NK-92 (cell line): ENCODE data around the gene AJM1.
"Not testable (repeated sequence)": the region's sequence is repeated elsewhere in the genome, so short reads cannot be mapped to it uniquely, and the experiment has no call there.

Experiments
- DNase-seq: peaks from one replicate; lab custom pipeline; 2025; ENCODE audit not compliant: unreplicated experiment; lab: John Stamatoyannopoulos, UW

Gene AJM1

GRCh38 chr9:136854113-136854841 is 12.0 kb downstream of the AJM1 start:
- no peak for DNase-seq

DNA sequence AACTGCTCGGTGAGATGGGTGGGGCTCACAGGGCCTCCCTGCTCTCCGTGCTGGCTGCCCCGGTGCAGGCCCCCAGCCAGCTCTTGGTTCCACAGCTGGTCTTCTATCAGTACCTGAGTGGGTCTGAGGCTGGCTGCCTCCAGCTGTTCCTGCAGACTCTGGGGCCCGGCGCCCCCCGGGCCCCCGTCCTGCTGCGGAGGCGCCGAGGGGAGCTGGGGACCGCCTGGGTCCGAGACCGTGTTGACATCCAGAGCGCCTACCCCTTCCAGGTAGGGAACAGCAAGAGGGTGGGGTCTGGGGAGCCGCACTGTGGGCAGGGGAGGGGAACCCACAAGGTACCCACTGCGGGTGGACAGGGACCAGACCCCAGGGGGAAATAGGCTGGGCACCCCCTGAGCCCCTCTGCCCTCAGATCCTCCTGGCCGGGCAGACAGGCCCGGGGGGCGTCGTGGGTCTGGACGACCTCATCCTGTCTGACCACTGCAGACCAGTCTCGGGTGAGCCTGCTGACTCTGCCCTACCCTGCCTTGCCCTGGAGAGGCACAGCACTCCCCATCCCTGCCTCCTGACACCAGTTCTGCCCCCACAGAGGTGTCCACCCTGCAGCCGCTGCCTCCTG is 12.7 kb downstream of the AJM1 start:
- DNase-seq = no peak

DNA sequence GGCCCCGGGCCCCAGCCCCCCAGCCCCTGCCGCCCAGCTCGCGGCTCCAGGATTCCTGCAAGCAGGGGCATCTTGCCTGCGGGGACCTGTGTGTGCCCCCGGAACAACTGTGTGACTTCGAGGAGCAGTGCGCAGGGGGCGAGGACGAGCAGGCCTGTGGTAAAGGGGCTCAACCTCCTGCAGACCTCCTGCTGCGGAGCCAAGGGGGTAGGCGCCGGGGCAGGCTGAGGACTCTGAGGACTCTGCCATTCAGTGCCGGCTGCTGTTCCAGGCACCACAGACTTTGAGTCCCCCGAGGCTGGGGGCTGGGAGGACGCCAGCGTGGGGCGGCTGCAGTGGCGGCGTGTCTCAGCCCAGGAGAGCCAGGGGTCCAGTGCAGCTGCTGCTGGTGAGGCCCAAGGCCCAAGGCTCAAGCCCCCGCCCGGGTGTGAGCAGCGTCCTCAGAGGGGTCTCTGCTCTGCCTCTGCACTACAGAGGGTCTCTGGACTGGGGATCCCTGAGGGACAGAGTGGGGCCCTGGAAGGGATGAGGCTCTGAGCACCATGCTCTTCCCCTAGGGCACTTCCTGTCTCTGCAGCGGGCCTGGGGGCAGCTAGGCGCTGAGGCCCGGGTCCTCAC is 13.3 kb downstream of the AJM1 start:
- no peak for DNase-seq

GRCh38 chr9:136856079-136856476 is 13.8 kb downstream of the AJM1 start:
- DNase-seq = no peak

DNA sequence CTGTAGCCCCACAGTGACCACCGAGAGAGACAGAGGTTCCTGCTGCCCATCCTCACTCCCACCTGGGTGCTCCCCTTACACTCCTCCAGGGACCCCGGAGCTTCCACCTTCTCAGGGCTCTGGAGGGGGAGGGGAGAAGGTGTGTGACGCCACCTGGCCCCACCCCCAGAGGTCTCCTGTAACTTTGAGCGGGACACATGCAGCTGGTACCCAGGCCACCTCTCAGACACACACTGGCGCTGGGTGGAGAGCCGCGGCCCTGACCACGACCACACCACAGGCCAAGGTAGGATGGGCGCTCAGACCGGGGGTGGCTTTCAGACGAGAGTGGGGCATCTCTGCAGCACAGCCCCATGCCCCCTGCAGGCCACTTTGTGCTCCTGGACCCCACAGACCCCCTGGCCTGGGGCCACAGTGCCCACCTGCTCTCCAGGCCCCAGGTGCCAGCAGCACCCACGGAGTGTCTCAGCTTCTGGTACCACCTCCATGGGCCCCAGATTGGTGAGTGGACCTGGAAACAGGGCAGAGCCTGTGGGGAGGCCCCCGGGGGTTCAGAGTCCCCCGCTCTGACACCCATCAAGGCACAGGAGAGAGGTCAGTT is 14.4 kb downstream of the AJM1 start:
- no peak for DNase-seq

DNA sequence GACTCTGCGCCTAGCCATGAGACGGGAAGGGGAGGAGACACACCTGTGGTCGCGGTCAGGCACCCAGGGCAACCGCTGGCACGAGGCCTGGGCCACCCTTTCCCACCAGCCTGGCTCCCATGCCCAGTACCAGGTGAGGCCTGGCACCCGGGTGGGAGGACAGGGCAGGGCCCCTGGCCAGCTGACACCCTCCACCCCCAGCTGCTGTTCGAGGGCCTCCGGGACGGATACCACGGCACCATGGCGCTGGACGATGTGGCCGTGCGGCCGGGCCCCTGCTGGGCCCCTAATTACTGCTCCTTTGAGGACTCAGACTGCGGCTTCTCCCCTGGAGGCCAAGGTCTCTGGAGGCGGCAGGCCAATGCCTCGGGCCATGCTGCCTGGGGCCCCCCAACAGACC is 14.9 kb downstream of the AJM1 start:
- DNase-seq = no peak

DNA sequence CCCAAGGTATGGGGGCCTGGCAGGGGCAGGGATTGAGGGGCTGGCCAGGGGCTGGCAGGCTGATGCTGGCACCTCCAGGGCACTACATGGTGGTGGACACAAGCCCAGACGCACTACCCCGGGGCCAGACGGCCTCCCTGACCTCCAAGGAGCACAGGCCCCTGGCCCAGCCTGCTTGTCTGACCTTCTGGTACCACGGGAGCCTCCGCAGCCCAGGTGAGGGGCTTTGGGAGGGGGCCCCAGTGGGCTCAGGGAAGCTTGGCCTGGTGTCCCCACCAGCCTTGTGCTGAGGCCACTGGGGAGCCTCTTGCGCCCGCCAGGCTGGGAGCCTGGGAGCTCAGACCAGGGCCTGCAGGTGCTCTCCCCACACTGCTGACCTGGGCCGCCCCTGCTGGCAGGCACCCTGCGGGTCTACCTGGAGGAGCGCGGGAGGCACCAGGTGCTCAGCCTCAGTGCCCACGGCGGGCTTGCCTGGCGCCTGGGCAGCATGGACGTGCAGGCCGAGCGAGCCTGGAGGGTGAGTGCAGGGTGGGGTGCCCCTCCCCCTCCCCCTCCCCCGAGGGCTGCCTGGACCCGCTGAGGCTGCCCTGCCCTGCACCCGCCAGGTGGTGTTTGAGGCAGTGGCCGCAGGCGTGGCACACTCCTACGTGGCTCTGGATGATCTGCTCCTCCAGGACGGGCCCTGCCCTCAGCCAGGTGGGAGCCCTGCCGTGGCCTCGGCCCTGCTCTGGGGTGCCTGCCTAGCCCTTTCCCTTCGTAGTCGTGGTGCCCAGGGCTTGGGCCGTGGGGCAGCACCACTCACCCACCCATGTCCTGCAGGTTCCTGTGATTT is 15.5 kb downstream of the AJM1 start:
- DNase-seq = no peak

DNA sequence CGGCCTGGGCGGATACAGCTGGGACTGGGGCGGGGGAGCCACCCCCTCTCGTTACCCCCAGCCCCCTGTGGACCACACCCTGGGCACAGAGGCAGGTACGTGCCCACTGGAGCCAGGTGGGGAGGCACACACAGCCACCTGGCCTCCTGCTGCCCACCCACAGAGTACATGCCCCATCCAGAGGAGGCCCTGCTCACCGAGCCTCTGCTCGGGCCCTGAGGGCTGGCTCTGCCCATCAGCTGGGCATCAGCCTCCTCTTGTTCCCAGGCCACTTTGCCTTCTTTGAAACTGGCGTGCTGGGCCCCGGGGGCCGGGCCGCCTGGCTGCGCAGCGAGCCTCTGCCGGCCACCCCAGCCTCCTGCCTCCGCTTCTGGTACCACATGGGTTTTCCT is 16.2 kb downstream of the AJM1 start:
- no peak for DNase-seq

GRCh38 chr9:136858844-136859757 is 16.8 kb downstream of the AJM1 start:
- DNase-seq = no peak

DNA sequence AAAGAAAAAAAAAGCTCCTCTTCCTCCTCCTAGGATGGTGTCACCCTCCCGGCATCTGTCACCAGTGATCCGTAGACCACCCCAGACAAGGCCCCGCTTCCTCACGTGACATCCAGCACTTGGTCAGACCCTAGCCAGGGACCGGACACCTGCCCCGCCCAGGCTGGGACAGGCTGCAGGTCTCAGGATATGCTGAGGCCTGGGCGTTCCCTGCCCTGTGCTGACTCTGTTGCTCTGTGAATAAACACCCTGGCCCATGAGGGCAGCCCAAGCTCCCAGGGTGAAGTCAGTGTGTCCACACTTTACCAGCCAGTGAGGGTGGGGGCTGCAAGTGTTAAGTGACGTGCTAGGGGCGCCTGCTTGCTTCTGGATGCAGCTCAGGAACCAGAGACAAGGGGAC is 18.3 kb downstream of the AJM1 start:
- DNase-seq = no peak

DNA sequence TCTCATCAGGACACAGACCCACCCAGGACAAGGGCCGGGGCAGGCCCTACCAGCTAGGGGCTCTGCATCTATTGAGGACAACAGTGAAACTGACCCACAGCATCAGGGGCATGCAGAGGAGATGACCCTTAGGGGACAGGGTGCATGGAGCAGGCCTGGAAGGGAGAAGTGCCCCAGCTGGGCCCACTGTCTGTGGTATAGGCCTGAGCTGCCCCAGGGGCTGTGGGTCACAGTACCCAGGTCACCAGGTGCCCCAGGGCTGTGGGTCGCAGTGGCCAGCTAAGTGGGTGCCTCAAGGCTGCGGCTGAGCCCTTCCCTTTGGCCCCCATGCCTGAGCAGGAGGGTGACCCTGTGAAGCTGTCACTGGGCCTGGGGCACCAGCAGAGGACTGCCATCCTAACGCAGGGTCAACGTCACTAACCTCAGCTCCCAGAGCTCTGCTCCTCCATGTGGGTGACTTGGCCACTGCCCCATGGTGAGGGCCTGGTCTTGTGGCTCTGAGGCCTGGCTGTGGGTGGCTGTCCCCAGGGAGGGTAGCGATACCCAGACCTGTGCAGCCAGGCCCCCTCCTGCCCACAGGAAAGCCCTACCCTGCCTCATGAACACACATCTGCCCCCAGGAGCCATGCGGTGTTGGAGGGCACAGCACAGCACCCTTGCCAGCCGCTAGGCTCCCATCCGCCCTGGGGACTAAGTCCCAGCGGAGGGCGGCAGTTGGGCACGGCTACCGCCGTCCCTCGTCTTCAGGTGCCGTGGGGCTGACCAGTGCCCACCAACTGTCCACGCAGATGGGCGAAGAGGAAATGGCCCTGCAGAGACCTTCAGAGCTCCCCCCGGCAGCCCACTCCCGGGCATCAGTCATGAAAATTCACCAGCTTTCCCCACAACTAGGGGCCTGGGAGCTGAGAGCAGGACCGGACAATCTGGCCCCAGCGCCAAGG is 18.9 kb downstream of the AJM1 start:
- no peak for DNase-seq

DNA sequence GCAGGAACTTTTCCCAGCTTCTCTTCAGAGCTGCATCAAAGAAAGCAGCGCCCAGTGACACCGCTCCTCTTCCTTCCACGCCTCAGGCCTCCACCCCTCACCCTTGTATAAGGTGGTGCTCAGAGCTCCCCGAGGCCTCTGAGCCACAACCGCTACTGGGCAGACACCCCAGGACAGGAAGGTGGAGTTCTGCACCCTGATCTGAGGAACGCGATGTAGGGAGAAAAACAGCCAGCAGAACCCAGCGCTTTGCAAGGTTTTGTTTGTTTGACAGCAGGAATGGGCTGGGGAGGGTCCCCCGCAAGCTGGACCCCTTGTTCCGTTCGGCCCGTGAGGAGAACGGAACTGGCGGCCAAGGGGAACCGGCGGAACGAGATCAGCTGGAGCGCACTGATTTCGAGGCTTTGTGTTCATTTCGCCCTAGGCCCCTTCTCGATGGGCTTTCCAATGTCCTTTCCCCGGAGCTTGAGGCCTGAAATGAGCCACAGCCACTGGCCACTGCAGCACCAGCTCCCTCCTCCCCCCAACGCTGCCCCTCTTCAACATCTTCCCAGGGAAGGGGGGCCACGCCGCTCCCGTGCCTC is 19.7 kb downstream of the AJM1 start:
- no peak for DNase-seq

DNA sequence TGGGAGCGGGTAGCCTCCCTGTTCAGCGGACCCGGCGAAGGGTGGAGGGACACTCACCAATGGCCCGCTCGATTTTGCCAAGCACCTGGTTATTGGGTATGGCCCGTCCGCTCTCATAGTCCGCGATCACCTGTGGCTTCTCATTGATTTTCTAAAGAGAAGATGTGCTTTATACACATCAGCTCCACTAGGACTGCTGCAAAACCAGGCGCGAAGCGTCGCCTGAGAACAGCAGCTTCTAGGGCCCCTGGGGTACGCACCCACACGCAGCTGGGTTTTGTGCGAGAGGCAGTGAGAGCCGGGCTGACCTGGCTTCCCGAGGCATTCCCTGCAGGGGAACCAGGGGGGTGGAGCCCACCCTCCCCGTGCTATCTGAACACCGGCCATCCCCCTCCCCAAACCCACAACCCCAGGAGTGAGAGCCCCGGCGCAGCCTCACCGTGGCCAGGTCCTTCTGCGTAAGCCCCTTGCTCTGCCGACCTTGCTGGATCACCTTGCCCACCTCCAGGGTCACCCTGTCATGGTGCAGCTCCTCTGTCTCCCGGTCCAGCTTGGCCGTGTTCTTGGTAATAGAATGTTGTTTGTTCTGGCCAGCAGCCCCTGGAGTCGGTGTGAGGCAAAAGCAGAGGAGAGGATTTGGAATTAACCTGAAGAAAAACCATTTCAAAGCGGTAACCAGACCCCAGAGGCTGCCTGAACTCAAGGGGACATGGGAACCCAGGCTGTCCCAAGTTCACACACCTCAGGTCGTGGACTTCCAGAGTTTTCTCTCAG is 20.8 kb downstream of the AJM1 start:
- DNase-seq = no peak

DNA sequence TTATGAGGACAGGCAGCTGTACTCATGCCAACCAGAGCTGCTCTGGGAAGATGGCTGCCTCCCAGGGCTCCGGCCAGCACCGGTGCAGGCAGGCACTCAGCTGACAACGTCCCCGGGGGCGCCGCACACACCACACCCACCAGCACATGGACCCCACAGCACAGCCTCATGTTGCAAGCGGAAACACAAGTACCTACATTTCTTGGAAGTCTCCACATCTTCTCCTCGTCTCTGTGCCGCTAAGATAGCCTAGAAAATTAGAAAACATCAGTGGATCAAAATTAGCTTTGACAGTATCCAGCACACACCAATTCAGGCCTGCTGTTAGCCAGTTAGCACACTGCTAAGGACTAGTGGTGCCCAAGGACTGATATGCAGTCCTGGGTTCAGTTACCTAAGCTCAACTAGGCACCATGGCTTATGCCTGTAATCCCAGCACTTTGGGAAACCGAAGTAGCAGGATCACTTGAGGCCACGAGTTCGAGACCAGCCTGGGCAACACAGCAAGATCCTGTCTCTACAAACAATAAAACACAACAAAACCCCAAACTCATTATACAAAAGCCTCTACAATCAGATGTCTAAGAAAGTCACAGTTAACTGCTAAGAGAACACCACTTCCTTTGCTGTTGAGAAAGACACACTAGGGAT is 21.5 kb downstream of the AJM1 start:
- DNase-seq = no peak

- no peak for DNase-seq
These were observed 22.9 kb downstream of the AJM1 start for GRCh38 chr9:136865041-136865767.

- no peak for DNase-seq
These were observed 23.5 kb downstream of the AJM1 start for GRCh38 chr9:136865768-136866103.

DNA sequence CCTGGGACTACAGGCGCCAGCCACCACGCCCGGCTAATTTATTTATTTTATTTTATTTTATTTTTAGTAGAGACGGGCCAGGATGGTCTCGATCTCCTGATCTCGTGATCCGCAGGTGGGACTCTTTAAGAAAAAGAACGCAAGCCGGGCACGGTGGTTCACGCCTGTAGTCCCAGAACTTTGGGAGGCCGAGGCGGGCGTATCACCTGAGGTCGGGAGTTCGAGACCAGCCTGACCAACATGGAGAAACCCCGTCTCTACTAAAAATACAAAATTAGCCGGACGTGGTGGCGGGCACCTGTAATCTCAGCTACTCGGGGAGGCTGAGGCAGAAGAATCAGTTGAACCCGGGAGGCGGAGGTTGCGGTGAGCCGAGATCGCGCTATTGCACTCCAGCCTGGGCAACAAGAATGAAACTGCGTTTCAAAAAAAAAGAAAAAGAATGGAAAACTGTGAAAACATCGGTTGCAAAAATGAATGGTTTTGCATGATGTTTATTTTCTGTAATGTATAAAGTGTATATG is 24.7 kb downstream of the AJM1 start:
- not testable (repeated sequence) for DNase-seq
